GM12878 (cell line): Measurements from ENCODE around the gene EMP2. TPM values are rescaled to one million over a fixed set of nuclear protein-coding genes. Genes with fewer than 3 reads are reported as not detected.

Experiments used
- ATAC-seq: fragments of 200-7000 bp; cut with Tn5 transposase; 3 replicates; pipeline ENCODE4 v1.9.1; 2020; ENCODE audit warnings: mild to moderate bottlenecking, moderate library complexity
- BruUV-seq: library from RNA; stranded (reverse); fragments of 400-500 nt; replicated peaks from 2 replicates; lab custom pipeline; 2021; lab: Mats Ljungman, UMichigan
- CTCF ChIA-PET: fragments of 300-600 bp; sonication (Branson Sonifier 250); formaldehyde crosslinking; extraction: SDS; loops from one replicate; lab custom pipeline; 2021; ENCODE audit warnings: inconsistent platforms; lab: Yijun Ruan, JAX
- POLR2A ChIA-PET: fragments of 350-600 bp; formaldehyde crosslinking; extraction: SDS; loops from one replicate; lab custom pipeline; 2021; ENCODE audit warnings: inconsistent platforms; lab: Charles Lee
- RAD21 ChIA-PET: fragments of 300-600 bp; sonication (Branson Sonifier 250); formaldehyde crosslinking; loops from one replicate; lab custom pipeline; 2023; ENCODE audit warnings: antibody characterized with exemption; ENCODE audit not compliant: unreplicated experiment; lab: Charles Lee
- SMC1A ChIA-PET: fragments of 300-600 bp; sonication (Branson Sonifier 250); formaldehyde crosslinking; loops from one replicate; lab custom pipeline; 2023; ENCODE audit not compliant: unreplicated experiment, uncharacterized antibody; lab: Charles Lee
- DNase-seq: peaks from one replicate; pipeline ENCODE4 v3.0.0-alpha.2; 2011; ENCODE audit warnings: low read depth, low spot score
- FAIRE-seq: peaks from 3 replicates; lab custom pipeline; 2011; peaks lifted over from hg19 to GRCh38; lab: Jason Lieb, UNC
- H2AFZ ChIP-seq: 2 replicates; pipeline ENCODE4 v1.6.0; 2011; ENCODE audit warnings: low read depth, low read length, control low read depth; ENCODE audit not compliant: control insufficient read depth
- H3K27ac ChIP-seq: 2 replicates; pipeline ENCODE4 v1.5.1; 2011; ENCODE audit warnings: control low read depth; ENCODE audit not compliant: control insufficient read depth, insufficient read depth
- H3K27me3 ChIP-seq, 2 experiments: replicated peaks in 1 of 2; 2 replicates each; pipeline versions ENCODE4 v1.6.0 to v1.6.1; 2011; ENCODE audit warnings: low read length in 1 of 2; ENCODE audit not compliant: control insufficient read depth in 2 of 2, insufficient read depth in 2 of 2
- H3K36me3 ChIP-seq, 2 experiments: 2 replicates each; pipeline ENCODE4 v1.5.1; 2011; ENCODE audit warnings: low read length in 1 of 2; ENCODE audit not compliant: control insufficient read depth in 2 of 2, insufficient read depth in 2 of 2
- H3K4me1 ChIP-seq: 2 replicates; pipeline ENCODE4 v1.6.1; 2011; ENCODE audit warnings: mild to moderate bottlenecking, low read length, moderate library complexity, mixed read lengths; ENCODE audit not compliant: control insufficient read depth, insufficient read depth
- H3K4me2 ChIP-seq: 2 replicates; pipeline ENCODE4 v1.6.0; 2011; ENCODE audit warnings: control low read depth; ENCODE audit not compliant: control insufficient read depth, insufficient read depth
- H3K4me3 ChIP-seq: fragments of 200-600 bp; sonication (generic); 2 replicates; pipeline ENCODE4 v1.5.1; 2016
- H3K79me2 ChIP-seq: 2 replicates; pipeline ENCODE4 v1.6.0; 2011; ENCODE audit warnings: low read length; ENCODE audit not compliant: control insufficient read depth, insufficient read depth
- H3K9ac ChIP-seq: 2 replicates; pipeline ENCODE4 v1.8.0; 2011; ENCODE audit warnings: low read length, control low read depth, mixed read lengths; ENCODE audit not compliant: control insufficient read depth, insufficient read depth
- H3K9me3 ChIP-seq: replicated peaks from 3 replicates; pipeline ENCODE4 v1.5.1; 2011; ENCODE audit warnings: mild to moderate bottlenecking, low read length; ENCODE audit not compliant: control insufficient read depth, insufficient read depth
- H4K20me1 ChIP-seq: 2 replicates; pipeline ENCODE4 v1.6.0; 2011; ENCODE audit not compliant: control insufficient read depth, insufficient read depth
- ZBED1 ChIP-seq: IDR thresholded peaks from 2 replicates; pipeline ENCODE4 v1.6.1; 2016; ENCODE audit warnings: borderline replicate concordance
- ZNF384 ChIP-seq: IDR thresholded peaks from 2 replicates; pipeline ENCODE4 v1.6.1; 2012; ENCODE audit warnings: low read depth, mild to moderate bottlenecking, low read length, improper control_type of control experiment, borderline replicate concordance
- WGBS: methylation state at CpG from one replicate; pipeline ENCODE4 v1.1.6; 2016; ENCODE audit warnings: low lambda C conversion rate; ENCODE audit not compliant: insufficient replicate concordance, insufficient coverage; ENCODE audit errors: missing lambda C conversion rate; 5-methylcytosine and 5-hydroxymethylcytosine counted together
- in situ Hi-C: fragments of 300-500 bp; cut with MboI; formaldehyde crosslinking; loops from 9 replicates; pipeline ENCODE4 v1.14.3; 2018; ENCODE audit warnings: mixed read lengths
- intact Hi-C: fragments of 100-400 bp; cut with micrococcal nuclease; formaldehyde crosslinking; loops from one replicate; pipeline ENCODE4 v1.14.2; 2022; ENCODE audit not compliant: unreplicated experiment
- polyA plus RNA-seq, 11 experiments: library from polyadenylated mRNA; depleted of rRNA in 4 of 11; unstranded in 6 of 11; stranded (reverse) in 5 of 11; fragments of >200 nt; fragmentation: Nextera tagmentation in 4 of 11; fragmentation: Illumina TruSeq in 1 of 11; extraction: Ambion mirVana in 4 of 11; extraction: Trizol in 1 of 11; gene quantifications; 1 replicate in 1 of 11; 2 replicates in 10 of 11; pipeline versions ENCODE4 v1.2.1 to v1.2.3, GENCODE V29; 2011 to 2016; ENCODE audit warnings: inconsistent platforms in 2 of 11, missing spikeins in 2 of 11, low read depth in 1 of 11
- total RNA-seq, 4 experiments: library from RNA; depleted of rRNA in 3 of 4; stranded (reverse); fragments of >200 nt in 3 of 4; fragmentation: Illumina TruSeq in 1 of 4; extraction: Trizol in 1 of 4; gene quantifications; 2 replicates each; pipeline versions ENCODE4 v1.2.1 to v1.2.3, GENCODE V29; 2013 to 2021
- TF ChIP-seq, protein P1 (sequence below): fragments of 450-650 bp; IDR thresholded peaks from 2 replicates; pipeline ENCODE4 v1.6.1; 2016; ENCODE audit warnings: mild to moderate bottlenecking, moderate library complexity, borderline replicate concordance

The EMP2 gene
- total and polyA plus RNA-seq, 10 of the 15 experiments (the other 5 are each of a cell fraction or from before 2014, with no cell fraction given) = 0.41 to 10.4 (median 3.8) TPM

DNA sequence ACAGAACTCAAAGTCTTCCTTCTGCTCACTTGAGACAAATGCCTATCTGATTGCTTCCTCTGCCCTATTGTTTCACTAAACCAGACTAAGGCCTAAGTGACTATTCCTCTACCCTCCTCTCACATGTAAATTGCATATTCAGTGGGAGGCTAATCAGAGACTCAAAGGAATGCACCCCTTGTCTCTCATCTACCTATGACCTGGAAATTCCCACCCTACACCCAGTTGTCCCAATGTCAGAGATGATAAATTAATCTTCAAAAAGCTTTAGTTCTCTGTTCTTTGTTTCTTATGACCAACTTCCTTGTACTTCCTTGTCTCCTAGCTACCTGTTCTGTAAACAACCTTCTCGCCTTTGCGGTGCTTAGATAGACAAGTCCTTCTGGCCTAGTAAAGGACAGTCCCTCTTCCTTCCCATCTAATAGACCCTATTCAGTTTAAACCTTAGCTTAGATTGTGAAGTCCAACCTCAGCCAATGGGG is 76.0 kb downstream of the EMP2 start:
- SMC1A ChIA-PET = interaction anchor here (0.7 to 12.7 kb wide), 10 partner anchors 10 to 248 kb away, joined by 3 to 193 read pairs (median 4); no protein-coding TSS in a partner anchor
- TF ChIP-seq ZBED1 (no peak), ZNF384 (no peak)
- TF ChIP-seq, protein P1, sequence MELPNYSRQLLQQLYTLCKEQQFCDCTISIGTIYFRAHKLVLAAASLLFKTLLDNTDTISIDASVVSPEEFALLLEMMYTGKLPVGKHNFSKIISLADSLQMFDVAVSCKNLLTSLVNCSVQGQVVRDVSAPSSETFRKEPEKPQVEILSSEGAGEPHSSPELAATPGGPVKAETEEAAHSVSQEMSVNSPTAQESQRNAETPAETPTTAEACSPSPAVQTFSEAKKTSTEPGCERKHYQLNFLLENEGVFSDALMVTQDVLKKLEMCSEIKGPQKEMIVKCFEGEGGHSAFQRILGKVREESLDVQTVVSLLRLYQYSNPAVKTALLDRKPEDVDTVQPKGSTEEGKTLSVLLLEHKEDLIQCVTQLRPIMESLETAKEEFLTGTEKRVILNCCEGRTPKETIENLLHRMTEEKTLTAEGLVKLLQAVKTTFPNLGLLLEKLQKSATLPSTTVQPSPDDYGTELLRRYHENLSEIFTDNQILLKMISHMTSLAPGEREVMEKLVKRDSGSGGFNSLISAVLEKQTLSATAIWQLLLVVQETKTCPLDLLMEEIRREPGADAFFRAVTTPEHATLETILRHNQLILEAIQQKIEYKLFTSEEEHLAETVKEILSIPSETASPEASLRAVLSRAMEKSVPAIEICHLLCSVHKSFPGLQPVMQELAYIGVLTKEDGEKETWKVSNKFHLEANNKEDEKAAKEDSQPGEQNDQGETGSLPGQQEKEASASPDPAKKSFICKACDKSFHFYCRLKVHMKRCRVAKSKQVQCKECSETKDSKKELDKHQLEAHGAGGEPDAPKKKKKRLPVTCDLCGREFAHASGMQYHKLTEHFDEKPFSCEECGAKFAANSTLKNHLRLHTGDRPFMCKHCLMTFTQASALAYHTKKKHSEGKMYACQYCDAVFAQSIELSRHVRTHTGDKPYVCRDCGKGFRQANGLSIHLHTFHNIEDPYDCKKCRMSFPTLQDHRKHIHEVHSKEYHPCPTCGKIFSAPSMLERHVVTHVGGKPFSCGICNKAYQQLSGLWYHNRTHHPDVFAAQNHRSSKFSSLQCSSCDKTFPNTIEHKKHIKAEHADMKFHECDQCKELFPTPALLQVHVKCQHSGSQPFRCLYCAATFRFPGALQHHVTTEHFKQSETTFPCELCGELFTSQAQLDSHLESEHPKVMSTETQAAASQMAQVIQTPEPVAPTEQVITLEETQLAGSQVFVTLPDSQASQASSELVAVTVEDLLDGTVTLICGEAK = no peak
- TF ChIP-seq, all 136 proteins: peak for 0
- intact Hi-C loops (no loop called here), in situ Hi-C loops (no loop called here)
- Histone ChIP-seq H4K20me1 (no peaks in the 10 kb centered on the region), H3K9me3 (no peaks in the 10 kb centered on the region), H3K4me2 (no peak overlapping the region), H3K4me1 (no peaks in the 10 kb centered on the region; the same call in 1 of the 2 replicates), H3K27ac (no peak overlapping the region), H3K27me3 (no peaks in the 10 kb centered on the region), H3K79me2 (no peaks in the 10 kb centered on the region), H2AFZ (no peak overlapping the region), H3K36me3 (no peaks in the 10 kb centered on the region), H3K9ac (no peak overlapping the region), H3K4me3 (no peak overlapping the region)
- BruUV-seq = no TSS peak
- DNase-seq = no peak
- FAIRE-seq = no peak
- ChIA-PET POLR2A (interaction anchor here (0.5 kb wide), 1 partner anchor 1036 kb away, joined by 3 read pairs; no protein-coding TSS in a partner anchor), RAD21 (interaction anchor here (0.6 to 2.3 kb wide), 13 partner anchors 24 to 883 kb away, joined by 3 to 19 read pairs (median 4); no protein-coding TSS in a partner anchor), CTCF (interaction anchor here (0.9 to 9.7 kb wide), 4 partner anchors 10 to 247 kb away, joined by 3 to 136 read pairs (median 68); no protein-coding TSS in a partner anchor)
- WGBS = 73% methylated on average over 2 of the region's 2 CpGs
- no peak; the same call in 2 of the 3 replicates for ATAC-seq
